GM18870 (cell line): Measurements from ENCODE around the gene CALM3.
A peak's percentile ranks its signal among the peaks of the same experiment; 100 is the strongest.

Experiments
- ATAC-seq: cut with Tn5 transposase; IDR thresholded peaks from one replicate; pipeline ENCODE4 v1.9.1; 2021; ENCODE audit warnings: moderate library complexity; ENCODE audit not compliant: unreplicated experiment

The CALM3 gene

DNA sequence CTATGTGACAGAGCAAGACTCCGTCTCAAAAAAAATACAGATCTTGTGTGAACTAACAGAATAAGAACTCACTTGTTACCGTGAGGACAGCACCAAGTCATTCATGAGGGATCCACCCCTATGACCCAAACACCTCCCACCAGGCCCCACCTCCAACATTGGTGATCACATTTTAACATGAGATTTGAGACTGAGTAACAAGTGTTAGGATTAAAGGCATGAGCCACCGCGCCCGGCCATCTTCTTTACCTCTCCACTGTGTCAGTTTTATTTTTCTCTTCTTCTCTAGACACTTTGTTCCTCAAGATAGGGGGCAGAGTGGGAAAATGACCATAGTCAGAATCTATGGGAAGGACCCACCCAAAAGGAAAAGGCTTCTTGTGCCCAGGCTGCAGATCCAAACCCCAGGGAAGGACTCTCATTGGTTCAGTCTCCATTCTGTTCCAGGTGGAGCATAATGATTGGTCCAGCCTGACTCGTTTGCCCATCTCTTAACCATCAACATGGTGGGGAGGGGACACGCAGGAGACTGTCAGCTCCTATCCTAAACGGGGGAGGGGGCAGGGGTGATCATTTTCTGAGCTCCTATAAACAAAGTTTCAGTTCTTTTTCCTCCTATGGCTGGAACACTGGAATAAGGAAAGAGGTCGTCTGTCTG, 1.3 kb upstream of the CALM3 start:
- no peak for ATAC-seq

- peak; percentile 83 for ATAC-seq
These were observed 479 bp upstream of the CALM3 start for GRCh38 chr19:46600384-46601317.

DNA sequence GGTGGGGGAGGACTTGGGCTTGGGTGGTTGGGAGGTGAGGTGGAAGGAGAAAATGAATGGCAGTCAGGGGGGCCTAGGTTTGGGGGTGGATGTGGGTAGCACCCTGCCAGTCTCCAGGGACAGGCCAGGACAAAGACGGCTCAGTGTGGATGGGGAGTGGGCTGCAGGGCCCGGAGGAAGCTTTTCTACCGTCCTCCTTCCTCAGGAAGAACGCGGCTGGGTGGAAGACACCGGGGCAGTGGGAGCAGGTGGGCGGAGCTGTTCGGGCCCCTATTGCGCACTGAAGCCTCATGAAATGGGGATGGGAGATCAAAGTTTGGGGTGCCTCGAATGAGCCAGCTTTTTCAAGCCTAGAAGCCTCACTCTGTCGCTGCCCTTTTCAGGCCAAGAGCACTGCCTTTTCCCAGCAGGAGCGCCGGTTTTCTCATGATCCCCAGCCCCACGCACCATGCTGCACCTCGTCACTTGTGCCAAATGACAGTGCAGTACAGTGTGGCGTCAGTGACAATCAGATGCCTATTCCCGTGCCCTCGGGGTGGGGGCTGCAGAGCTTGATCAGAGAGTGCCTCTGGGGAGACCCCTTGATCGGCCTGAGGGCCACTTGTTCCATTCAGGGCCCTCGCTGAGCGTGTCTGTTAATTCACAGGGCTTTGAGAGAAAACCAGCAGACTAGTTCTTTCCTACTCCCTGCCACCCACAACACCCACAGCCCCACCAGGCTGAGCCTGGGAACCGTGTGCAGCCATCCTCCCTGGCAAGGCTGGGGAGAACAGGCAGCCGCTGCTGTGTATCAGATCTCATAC, 1.5 kb downstream of the CALM3 start:
- ATAC-seq: no peak

GRCh38 chr19:46603195-46603637, 2.1 kb downstream of the CALM3 start:
- ATAC-seq: no peak

DNA sequence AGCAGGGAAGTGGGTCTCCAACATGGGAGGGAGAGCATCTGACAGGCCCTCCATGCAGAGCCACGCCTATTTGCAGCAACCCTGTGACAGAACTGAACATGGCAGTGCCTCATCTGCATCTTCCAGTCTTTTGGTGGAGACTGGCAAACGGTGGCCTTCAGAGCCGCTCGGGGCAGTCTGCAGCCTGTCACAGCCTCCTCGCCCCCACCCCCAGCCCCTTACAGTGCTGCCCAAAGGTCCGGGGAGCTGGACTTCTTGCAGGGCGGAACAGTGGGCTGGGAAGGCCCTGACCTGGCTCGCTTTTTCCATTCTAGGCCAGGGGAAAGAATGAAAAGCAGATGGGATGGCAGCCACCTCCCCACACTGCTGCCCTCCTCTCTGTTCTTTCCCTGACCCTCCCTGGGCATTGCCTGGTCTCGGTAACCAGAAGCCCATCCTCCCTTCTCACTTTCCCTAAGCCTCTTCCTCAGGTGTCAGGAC, 2.7 kb downstream of the CALM3 start:
- ATAC-seq: no peak

GRCh38 chr19:46604781-46605355, 3.7 kb downstream of the CALM3 start:
- ATAC-seq: no peak

GRCh38 chr19:46605356-46605821, 4.3 kb downstream of the CALM3 start:
- ATAC-seq: no peak

DNA sequence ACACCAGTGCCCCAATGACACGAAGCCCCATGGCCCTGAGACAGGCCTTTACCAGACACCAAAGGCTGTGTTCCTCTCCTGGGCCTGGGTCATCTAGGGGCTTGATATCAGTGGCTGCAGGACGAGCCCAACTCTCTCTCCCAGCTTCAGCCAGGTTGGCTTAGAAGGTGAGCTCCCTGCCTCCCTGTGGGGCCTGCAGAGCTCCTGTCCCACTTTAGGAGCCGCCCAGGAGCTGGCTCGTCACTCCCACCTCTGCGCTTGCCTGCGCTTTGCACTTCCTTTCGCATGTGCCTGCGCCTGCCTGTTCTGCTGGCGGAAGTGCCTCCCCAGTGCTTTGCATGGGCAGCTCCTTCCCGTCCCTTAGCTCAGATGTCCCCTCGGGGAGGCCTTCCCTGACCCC, 4.9 kb downstream of the CALM3 start:
- ATAC-seq: no peak

- no peak for ATAC-seq
These were observed 5.7 kb downstream of the CALM3 start for GRCh38 chr19:46606681-46607447.

DNA sequence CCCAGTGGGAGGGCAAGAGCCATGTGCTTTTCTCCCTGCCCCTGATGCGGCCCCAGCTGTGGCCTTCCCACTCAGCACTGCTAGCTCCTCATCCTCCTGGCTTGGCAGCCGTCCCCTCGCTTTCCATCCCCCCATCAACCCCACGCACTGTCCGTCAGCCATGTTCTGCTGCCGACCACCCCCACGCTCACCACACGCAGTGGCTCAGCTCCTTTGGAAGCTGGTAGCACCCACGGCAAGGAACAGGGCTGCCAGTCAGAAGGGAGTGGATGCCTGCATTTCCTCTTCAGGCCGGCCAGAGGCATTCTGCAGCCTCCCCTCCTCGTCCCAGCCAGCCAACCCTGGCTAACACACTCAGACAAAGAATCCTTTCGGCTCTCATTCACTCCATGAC, 6.3 kb downstream of the CALM3 start:
- ATAC-seq: no peak

GRCh38 chr19:46608178-46608577, 7.0 kb downstream of the CALM3 start:
- no peak for ATAC-seq

GRCh38 chr19:46608581-46609345, 7.6 kb downstream of the CALM3 start:
- ATAC-seq: no peak

- ATAC-seq: no peak
These were observed 8.6 kb downstream of the CALM3 start for GRCh38 chr19:46609511-46610412.

GRCh38 chr19:46610413-46610775, 9.3 kb downstream of the CALM3 start:
- no peak for ATAC-seq

DNA sequence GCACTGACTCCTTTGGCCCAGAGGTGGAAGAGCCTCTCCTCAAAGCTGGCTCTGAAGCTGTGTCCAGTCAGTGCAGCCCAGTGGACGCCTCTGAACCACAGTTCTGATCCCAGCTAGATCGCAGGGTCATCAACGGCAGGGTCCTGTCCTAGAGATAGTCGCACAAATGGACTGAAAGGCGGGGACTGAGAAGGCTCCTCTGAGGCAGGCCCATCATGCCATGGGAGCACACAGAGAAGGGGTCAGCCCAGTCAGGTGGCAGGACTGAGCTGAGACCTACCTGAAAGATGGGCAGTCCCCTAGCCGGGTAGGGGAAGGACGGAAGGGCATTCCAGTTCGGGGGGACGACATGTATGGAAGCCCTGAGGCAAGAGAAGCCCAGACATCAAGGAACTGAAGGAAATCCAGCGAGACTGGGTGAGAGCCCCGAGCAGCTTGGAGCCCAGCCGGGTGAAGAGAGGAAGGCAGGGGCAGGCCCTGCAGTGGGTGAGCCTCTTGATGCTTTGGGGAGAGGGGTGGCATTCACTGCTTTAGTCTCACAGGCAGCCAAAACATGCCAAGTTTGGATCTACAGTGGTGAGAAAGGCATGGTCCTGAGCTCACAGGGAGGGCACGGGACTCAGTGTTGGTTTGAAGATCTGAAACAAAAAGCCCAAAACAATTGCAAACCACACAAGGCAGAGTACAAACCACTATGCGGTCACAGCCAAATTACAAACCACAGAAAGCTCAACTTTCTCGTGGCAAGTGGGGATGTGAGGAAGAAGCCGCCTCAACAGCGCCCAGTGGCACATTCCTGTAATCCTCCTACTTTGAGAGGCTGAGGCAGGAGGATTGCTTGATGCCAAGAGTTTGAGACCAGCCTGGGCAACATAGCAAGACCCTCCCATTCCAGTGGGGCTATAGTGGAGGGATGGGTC, 10.0 kb downstream of the CALM3 start:
- no peak for ATAC-seq

GRCh38 chr19:46611776-46612175, 10.6 kb downstream of the CALM3 start:
- no peak for ATAC-seq

- no peak for ATAC-seq
These were observed 12.4 kb downstream of the CALM3 start for GRCh38 chr19:46613525-46613924.
